Caco-2 (cell line): Measurements from ENCODE around the gene AGK. TPM values are rescaled to one million over a fixed set of nuclear protein-coding genes. Genes with fewer than 3 reads are reported as not detected.

ENCODE experiments used
- BruUV-seq: library from RNA; stranded (reverse); fragments of 400-500 nt; replicated peaks from 2 replicates; lab custom pipeline; 2021; lab: Mats Ljungman, UMichigan
- CTCF ChIA-PET: fragments of 300-600 bp; sonication (Branson Sonifier 250); formaldehyde crosslinking; loops from one replicate; lab custom pipeline; 2022; ENCODE audit warnings: antibody characterized with exemption; lab: Charles Lee
- POLR2A ChIA-PET: fragments of 300-600 bp; sonication (Branson Sonifier 250); formaldehyde crosslinking; loops from one replicate; lab custom pipeline; 2022; ENCODE audit warnings: antibody characterized with exemption; lab: Charles Lee
- DNase-seq, 2 experiments: peaks; one replicate each; pipeline versions ENCODE4 v3.0.0 to v3.0.0-alpha.2; 2020 to 2022
- H3K27me3 ChIP-seq: replicated peaks from 2 replicates; pipeline ENCODE4 v1.6.0; 2011; ENCODE audit warnings: low read length; ENCODE audit not compliant: control insufficient read depth, insufficient read depth
- H3K36me3 ChIP-seq: 2 replicates; pipeline ENCODE4 v1.5.1; 2011; ENCODE audit warnings: low read length; ENCODE audit not compliant: control insufficient read depth, insufficient read depth
- H3K4me1 ChIP-seq: fragments of 250-450 bp; sonication (Bioruptor Pico); 2 replicates; pipeline ENCODE4 v1.5.1; 2020; ENCODE audit warnings: mild to moderate bottlenecking
- H3K4me3 ChIP-seq: 2 replicates; pipeline ENCODE4 v1.5.1; 2011; ENCODE audit warnings: low read depth, mild to moderate bottlenecking, control low read depth, low read length
- H3K9me3 ChIP-seq: fragments of 250-450 bp; sonication (Bioruptor Pico); 2 replicates; pipeline ENCODE4 v1.5.1; 2020; ENCODE audit warnings: mild to moderate bottlenecking, moderate library complexity
- H3K27ac Mint-ChIP-seq: one replicate; pipeline ENCODE4 v1.8.0; 2022; ENCODE audit warnings: mixed read lengths; ENCODE audit not compliant: unreplicated experiment
- H3K27me3 Mint-ChIP-seq: one replicate; pipeline ENCODE4 v1.8.0; 2022; ENCODE audit warnings: mixed read lengths; ENCODE audit not compliant: insufficient read depth, unreplicated experiment
- H3K36me3 Mint-ChIP-seq: one replicate; pipeline ENCODE4 v1.8.0; 2022; ENCODE audit warnings: mild to moderate bottlenecking, mixed read lengths; ENCODE audit not compliant: insufficient read depth, unreplicated experiment
- H3K4me1 Mint-ChIP-seq: one replicate; pipeline ENCODE4 v1.8.0; 2022; ENCODE audit warnings: low read depth, mixed read lengths; ENCODE audit not compliant: unreplicated experiment
- H3K4me3 Mint-ChIP-seq: one replicate; pipeline ENCODE4 v1.8.0; 2022; ENCODE audit warnings: mild to moderate bottlenecking, moderate library complexity, mixed read lengths; ENCODE audit not compliant: unreplicated experiment
- H3K9me3 Mint-ChIP-seq: one replicate; pipeline ENCODE4 v1.8.0; 2022; ENCODE audit warnings: mixed read lengths; ENCODE audit not compliant: unreplicated experiment
- intact Hi-C: fragments of 100-400 bp; cut with micrococcal nuclease; formaldehyde crosslinking; loops from one replicate; pipeline ENCODE4 v1.10.0; 2022; ENCODE audit not compliant: unreplicated experiment
- total RNA-seq: library from RNA; stranded (reverse); gene quantifications from 2 replicates; pipeline ENCODE4 v1.2.3, GENCODE V29; 2022
- TF ChIP-seq, protein P1 (sequence below), 2 experiments: fragments of 200-600 bp in 1 of 2; IDR thresholded peaks; 1 replicate in 1 of 2; 2 replicates in 1 of 2; pipeline versions ENCODE4 v1.5.1 to v1.8.0; 2011 to 2022; ENCODE audit warnings: antibody characterized with exemption in 1 of 2, control low read depth in 1 of 2, inconsistent platforms in 1 of 2, low read depth in 1 of 2, low read length in 1 of 2, mild to moderate bottlenecking in 1 of 2, moderate library complexity in 1 of 2; ENCODE audit not compliant: insufficient read depth in 1 of 2, severe bottlenecking in 1 of 2, unreplicated experiment in 1 of 2

Gene AGK
- total RNA-seq, 1 experiment from 2014 or later: 32.3 TPM

DNA sequence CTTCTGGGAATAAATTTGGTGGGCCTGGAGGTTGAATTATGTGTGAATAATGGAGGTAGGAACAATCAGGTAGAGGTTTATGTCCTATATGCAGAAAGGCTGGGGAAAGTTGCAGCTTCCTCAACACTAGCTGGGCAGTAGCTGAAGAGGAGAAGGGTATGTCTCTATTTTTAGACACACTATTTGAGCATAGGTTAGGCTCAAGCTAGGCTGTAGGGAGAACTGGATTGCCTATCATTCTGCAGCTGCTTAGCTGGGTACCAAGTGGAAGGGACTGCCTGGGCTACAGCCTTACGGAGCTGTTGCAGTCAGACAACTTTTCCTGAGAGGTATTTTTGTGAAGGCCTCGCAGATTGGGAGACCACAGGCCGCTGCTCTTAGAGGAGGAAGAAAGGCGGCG lies 82.9 kb downstream of the AGK start:
- H3K4me1 Mint-ChIP-seq: no peaks in the 10 kb centered on the region
- no TSS peak for BruUV-seq
- no peaks in the 10 kb centered on the region for H3K36me3 Mint-ChIP-seq
- no peaks in the 10 kb centered on the region for H3K9me3 Mint-ChIP-seq
- Histone ChIP-seq H3K9me3 (no peaks in the 10 kb centered on the region), H3K4me3 (no peak overlapping the region), H3K4me1 (no peaks in the 10 kb centered on the region), H3K27me3 (no peaks in the 10 kb centered on the region), H3K36me3 (no peaks in the 10 kb centered on the region; the same call in 1 of the 2 replicates)
- TF ChIP-seq, protein P1, sequence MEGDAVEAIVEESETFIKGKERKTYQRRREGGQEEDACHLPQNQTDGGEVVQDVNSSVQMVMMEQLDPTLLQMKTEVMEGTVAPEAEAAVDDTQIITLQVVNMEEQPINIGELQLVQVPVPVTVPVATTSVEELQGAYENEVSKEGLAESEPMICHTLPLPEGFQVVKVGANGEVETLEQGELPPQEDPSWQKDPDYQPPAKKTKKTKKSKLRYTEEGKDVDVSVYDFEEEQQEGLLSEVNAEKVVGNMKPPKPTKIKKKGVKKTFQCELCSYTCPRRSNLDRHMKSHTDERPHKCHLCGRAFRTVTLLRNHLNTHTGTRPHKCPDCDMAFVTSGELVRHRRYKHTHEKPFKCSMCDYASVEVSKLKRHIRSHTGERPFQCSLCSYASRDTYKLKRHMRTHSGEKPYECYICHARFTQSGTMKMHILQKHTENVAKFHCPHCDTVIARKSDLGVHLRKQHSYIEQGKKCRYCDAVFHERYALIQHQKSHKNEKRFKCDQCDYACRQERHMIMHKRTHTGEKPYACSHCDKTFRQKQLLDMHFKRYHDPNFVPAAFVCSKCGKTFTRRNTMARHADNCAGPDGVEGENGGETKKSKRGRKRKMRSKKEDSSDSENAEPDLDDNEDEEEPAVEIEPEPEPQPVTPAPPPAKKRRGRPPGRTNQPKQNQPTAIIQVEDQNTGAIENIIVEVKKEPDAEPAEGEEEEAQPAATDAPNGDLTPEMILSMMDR (IDR thresholded peaks at IDR 0.05; ENCODE audit: insufficient read depth in 1 of 2, low read depth in 1 of 2, low read length in 1 of 2, severe bottlenecking in 1 of 2, unreplicated experiment in 1 of 2): no peak
- ChIA-PET CTCF (no interaction called here), POLR2A (no interaction called here)
- no peak overlapping the region for H3K4me3 Mint-ChIP-seq
- DNase-seq: no peak
- no peak overlapping the region for H3K27ac Mint-ChIP-seq
- intact Hi-C loops: no loop called here
- no peaks in the 10 kb centered on the region for H3K27me3 Mint-ChIP-seq

DNA sequence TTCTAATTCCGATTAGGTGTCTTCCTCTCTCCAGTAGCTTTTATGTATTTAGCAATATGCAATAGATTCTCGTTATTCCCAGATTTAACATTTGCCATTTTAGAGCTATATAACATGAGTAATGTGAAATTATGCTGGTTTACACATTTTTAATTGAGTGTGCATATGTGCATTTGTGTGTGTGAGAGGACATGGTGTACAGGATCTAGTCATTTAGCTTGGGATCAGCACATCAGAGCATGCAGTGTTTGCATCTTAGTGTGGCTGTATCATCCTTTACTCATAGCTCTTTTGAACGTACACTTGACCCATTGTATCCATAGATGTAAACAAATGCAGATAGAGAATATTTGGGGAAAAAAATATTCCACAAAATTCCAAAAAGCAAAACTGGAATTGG lies 84.8 kb downstream of the AGK start:
- no peaks in the 10 kb centered on the region; the same call in 1 of the 2 replicates for H3K36me3 ChIP-seq
- CTCF ChIA-PET: interaction anchor here (1.4 kb wide), 1 partner anchor 18 kb away, joined by 7 read pairs; no protein-coding TSS in a partner anchor
- POLR2A ChIA-PET: no interaction called here
- Mint-ChIP-seq H3K27me3 (no peaks in the 10 kb centered on the region), H3K27ac (no peak overlapping the region), H3K4me3 (no peak overlapping the region), H3K36me3 (no peaks in the 10 kb centered on the region), H3K4me1 (no peaks in the 10 kb centered on the region), H3K9me3 (no peaks in the 10 kb centered on the region)
- TF ChIP-seq, protein P1 (IDR thresholded peaks at IDR 0.05; ENCODE audit: insufficient read depth in 1 of 2, low read depth in 1 of 2, low read length in 1 of 2, severe bottlenecking in 1 of 2, unreplicated experiment in 1 of 2): no peak
- H3K27me3 ChIP-seq: no peaks in the 10 kb centered on the region
- H3K4me1 ChIP-seq: no peaks in the 10 kb centered on the region
- intact Hi-C loops: no loop called here
- H3K4me3 ChIP-seq: no peak overlapping the region
- DNase-seq: no peak
- H3K9me3 ChIP-seq: no peaks in the 10 kb centered on the region
- no TSS peak for BruUV-seq

DNA sequence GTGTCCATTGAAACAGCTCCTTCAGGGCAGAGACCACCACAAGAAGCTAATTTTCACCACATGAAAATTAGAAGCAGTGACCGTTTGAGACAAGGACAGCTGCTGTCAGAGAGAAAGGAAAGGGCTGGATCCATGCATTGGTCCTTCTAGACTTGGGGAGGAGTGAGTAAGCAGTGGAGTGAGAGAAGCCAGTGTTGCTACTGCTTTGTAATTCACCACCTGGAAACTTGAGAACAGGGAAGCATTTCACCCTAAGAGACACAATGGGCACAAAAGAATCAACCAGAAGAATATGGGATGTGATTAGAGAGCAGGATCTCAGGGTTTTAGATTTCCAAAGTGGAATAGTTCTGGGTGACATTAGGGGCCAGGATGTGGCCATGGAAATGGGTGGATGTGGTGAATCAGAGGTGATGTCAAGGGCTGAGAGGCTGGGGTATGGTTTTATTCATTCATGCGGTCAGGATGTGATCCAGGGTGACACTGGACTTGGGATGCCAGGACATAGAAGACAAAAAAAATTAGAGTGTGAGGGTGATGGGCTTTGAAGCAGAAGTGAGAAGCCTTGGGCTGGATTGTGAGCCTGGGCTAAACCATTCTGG lies 89.1 kb downstream of the AGK start:
- ChIA-PET POLR2A (no interaction called here), CTCF (no interaction called here)
- TF ChIP-seq, protein P1 (IDR thresholded peaks at IDR 0.05; ENCODE audit: insufficient read depth in 1 of 2, low read depth in 1 of 2, low read length in 1 of 2, severe bottlenecking in 1 of 2, unreplicated experiment in 1 of 2): no peak
- Mint-ChIP-seq H3K4me1 (no peaks in the 10 kb centered on the region), H3K36me3 (no peaks in the 10 kb centered on the region), H3K27me3 (no peaks in the 10 kb centered on the region), H3K9me3 (no peaks in the 10 kb centered on the region), H3K4me3 (no peak overlapping the region), H3K27ac (no peak overlapping the region)
- Histone ChIP-seq H3K9me3 (no peaks in the 10 kb centered on the region), H3K4me1 (no peaks in the 10 kb centered on the region), H3K4me3 (no peak overlapping the region), H3K36me3 (no peaks in the 10 kb centered on the region; the same call in 1 of the 2 replicates), H3K27me3 (no peaks in the 10 kb centered on the region)
- intact Hi-C loops: no loop called here
- no TSS peak for BruUV-seq
- no peak for DNase-seq
